HepG2 (cell line): Measurements from ENCODE around the gene EFNA2. TPM values are rescaled to one million over a fixed set of nuclear protein-coding genes. Genes with fewer than 3 reads are reported as not detected.
A peak's percentile ranks its signal among the peaks of the same experiment; 100 is the strongest.

Experiments used
- DBP ChIP-seq: sonication (generic); formaldehyde crosslinking; IDR thresholded peaks from 2 replicates; pipeline ENCODE4 v1.4.0; 2020; ENCODE audit warnings: missing genetic modification reagents; ENCODE audit errors: not compliant biosample characterization
- ISL2 ChIP-seq: sonication (generic); formaldehyde crosslinking; IDR thresholded peaks from 2 replicates; pipeline ENCODE4 v1.5.0; 2020; ENCODE audit warnings: missing genetic modification reagents
- MATR3 ChIP-seq: sonication (generic); formaldehyde crosslinking; IDR thresholded peaks from 2 replicates; pipeline ENCODE4 v1.4.0; 2020; ENCODE audit warnings: missing genetic modification reagents
- MBNL3 ChIP-seq: fragments of 250-450 bp; sonication (Bioruptor Pico); conservative IDR thresholded peaks from 2 replicates; pipeline ENCODE4 v1.8.0; 2022; ENCODE audit warnings: mild to moderate bottlenecking, inconsistent platforms
- MXD1 ChIP-seq: sonication (generic); formaldehyde crosslinking; IDR thresholded peaks from 2 replicates; pipeline ENCODE4 v1.4.0; 2020; ENCODE audit warnings: mild to moderate bottlenecking, missing genetic modification reagents
- NFE2L1 ChIP-seq: sonication (generic); formaldehyde crosslinking; IDR thresholded peaks from 2 replicates; pipeline ENCODE4 v1.4.0; 2020; ENCODE audit warnings: missing genetic modification reagents, mild to moderate bottlenecking, borderline replicate concordance
- NFYC ChIP-seq: IDR thresholded peaks from 2 replicates; pipeline ENCODE4 v1.6.1; 2016; ENCODE audit warnings: missing genetic modification reagents, missing compliant biosample characterization
- NR2C2 ChIP-seq: sonication (generic); formaldehyde crosslinking; IDR thresholded peaks from 2 replicates; pipeline ENCODE4 v1.4.0; 2020; ENCODE audit warnings: missing genetic modification reagents, mild to moderate bottlenecking, moderate library complexity, borderline replicate concordance
- PAX8 ChIP-seq: sonication (generic); formaldehyde crosslinking; IDR thresholded peaks from 2 replicates; pipeline ENCODE4 v1.8.0; 2022; ENCODE audit warnings: mild to moderate bottlenecking, missing genetic modification reagents, borderline replicate concordance
- RBFOX2 ChIP-seq: fragments of 200-400 bp; formaldehyde crosslinking; IDR thresholded peaks from 2 replicates; pipeline ENCODE4 v1.6.1; 2017; ENCODE audit warnings: low read depth, mild to moderate bottlenecking, low read length
- REPIN1 ChIP-seq: sonication (generic); formaldehyde crosslinking; IDR thresholded peaks from 2 replicates; pipeline ENCODE4 v1.8.0; 2022; ENCODE audit warnings: missing genetic modification reagents, low read depth, mild to moderate bottlenecking, borderline replicate concordance
- RFXANK ChIP-seq: IDR thresholded peaks from 2 replicates; pipeline ENCODE4 v1.6.1; 2016
- SAP130 ChIP-seq: IDR thresholded peaks from 2 replicates; pipeline ENCODE4 v1.6.1; 2016; ENCODE audit warnings: low read depth
- SIX1 ChIP-seq: sonication (generic); formaldehyde crosslinking; IDR thresholded peaks from 2 replicates; pipeline ENCODE4 v1.4.0; 2020; ENCODE audit warnings: missing genetic modification reagents, borderline replicate concordance
- TEAD3 ChIP-seq: optimal IDR thresholded peaks from 2 replicates; pipeline ENCODE3; 2016; ENCODE audit warnings: borderline replicate concordance
- TOPORS ChIP-seq: sonication (generic); formaldehyde crosslinking; IDR thresholded peaks from 2 replicates; pipeline ENCODE4 v1.8.0; 2023; ENCODE audit warnings: mild to moderate bottlenecking, missing genetic modification reagents
- ZNF180 ChIP-seq: sonication (generic); formaldehyde crosslinking; IDR thresholded peaks from 2 replicates; pipeline ENCODE4 v1.4.0; 2020; ENCODE audit warnings: low read depth, missing genetic modification reagents, borderline replicate concordance
- ZNF264 ChIP-seq: sonication (generic); formaldehyde crosslinking; IDR thresholded peaks from 2 replicates; pipeline ENCODE4 v1.4.0; 2020; ENCODE audit warnings: missing genetic modification reagents
- ZNF331 ChIP-seq: sonication (generic); formaldehyde crosslinking; IDR thresholded peaks from 2 replicates; pipeline ENCODE4 v1.4.0; 2020; ENCODE audit warnings: missing genetic modification reagents
- ZNF790 ChIP-seq: sonication (generic); formaldehyde crosslinking; IDR thresholded peaks from 2 replicates; pipeline ENCODE4 v1.8.0; 2022; ENCODE audit warnings: missing genetic modification reagents, mild to moderate bottlenecking, borderline replicate concordance
- ZNF839 ChIP-seq: sonication (generic); formaldehyde crosslinking; IDR thresholded peaks from 2 replicates; pipeline ENCODE4 v1.4.0; 2020; ENCODE audit warnings: missing genetic modification reagents, mild to moderate bottlenecking, borderline replicate concordance
- polyA plus RNA-seq, 8 experiments: library from polyadenylated mRNA; depleted of rRNA in 3 of 8; stranded (reverse) in 7 of 8; unstranded in 1 of 8; fragments of >200 nt; fragmentation: Illumina TruSeq in 4 of 8; extraction: Trizol in 4 of 8; gene quantifications; 2 replicates each; pipeline versions ENCODE4 v1.2.1 to v1.2.3, GENCODE V29; 2011 to 2016; ENCODE audit warnings: low read depth in 4 of 8, missing spikeins in 1 of 8, mixed read lengths in 1 of 8; ENCODE audit not compliant: insufficient read depth in 1 of 8
- total RNA-seq, 5 experiments: library from RNA; depleted of rRNA; stranded (reverse); fragments of >200 nt; fragmentation: Illumina TruSeq; extraction: Trizol; gene quantifications; 2 replicates each; pipeline ENCODE4 v1.2.3, GENCODE V29; 2016; ENCODE audit warnings: low read depth in 1 of 5
- TF ChIP-seq, protein P1 (sequence below): sonication (generic); formaldehyde crosslinking; IDR thresholded peaks from 2 replicates; pipeline ENCODE4 v1.8.0; 2022; ENCODE audit warnings: mild to moderate bottlenecking, missing genetic modification reagents; ENCODE audit not compliant: insufficient replicate concordance
- TF ChIP-seq, protein P2 (sequence below): sonication (generic); formaldehyde crosslinking; IDR thresholded peaks from 2 replicates; pipeline ENCODE4 v1.9.0; 2021; ENCODE audit warnings: missing genetic modification reagents, borderline replicate concordance
- TF ChIP-seq, protein P3 (sequence below): sonication (generic); formaldehyde crosslinking; IDR thresholded peaks from 2 replicates; pipeline ENCODE4 v1.4.0; 2020; ENCODE audit warnings: missing genetic modification reagents

EFNA2 gene
- total and polyA plus RNA-seq, 2 of the 13 experiments (the other 11 are each of a cell fraction or from before 2014, with no cell fraction given), result 6.0 to 9.9 TPM

GRCh38 chr19:1249298-1249989, 36.2 kb upstream of the EFNA2 start (continued):
- TF ChIP-seq MXD1 (CRISPR knock-in tag), result peak; percentile 27; the same call in 1 of the 2 replicates
- no peak for TF ChIP-seq MBNL3 (CRISPR knock-in tag)
- TF ChIP-seq TOPORS (CRISPR knock-in tag), result peak; percentile 60; the same call in 1 of the 2 replicates
- peak; percentile 83 for TF ChIP-seq SAP130 (CRISPR knock-in tag)
- no peak for TF ChIP-seq SIX1 (CRISPR knock-in tag)
- no peak; the same call in 1 of the 2 replicates for TF ChIP-seq RFXANK (CRISPR knock-in tag)
- TF ChIP-seq DBP (CRISPR knock-in tag), result no peak
- TF ChIP-seq ISL2 (CRISPR knock-in tag), result 0 out of 2 replicates have a peak, but pooled peaks have one; percentile 10
- TF ChIP-seq MATR3, result no peak
- TF ChIP-seq, protein P1, sequence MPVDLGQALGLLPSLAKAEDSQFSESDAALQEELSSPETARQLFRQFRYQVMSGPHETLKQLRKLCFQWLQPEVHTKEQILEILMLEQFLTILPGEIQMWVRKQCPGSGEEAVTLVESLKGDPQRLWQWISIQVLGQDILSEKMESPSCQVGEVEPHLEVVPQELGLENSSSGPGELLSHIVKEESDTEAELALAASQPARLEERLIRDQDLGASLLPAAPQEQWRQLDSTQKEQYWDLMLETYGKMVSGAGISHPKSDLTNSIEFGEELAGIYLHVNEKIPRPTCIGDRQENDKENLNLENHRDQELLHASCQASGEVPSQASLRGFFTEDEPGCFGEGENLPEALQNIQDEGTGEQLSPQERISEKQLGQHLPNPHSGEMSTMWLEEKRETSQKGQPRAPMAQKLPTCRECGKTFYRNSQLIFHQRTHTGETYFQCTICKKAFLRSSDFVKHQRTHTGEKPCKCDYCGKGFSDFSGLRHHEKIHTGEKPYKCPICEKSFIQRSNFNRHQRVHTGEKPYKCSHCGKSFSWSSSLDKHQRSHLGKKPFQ (CRISPR knock-in tag), result no peak
- no peak for TF ChIP-seq ZNF180
- 0 out of 2 replicates have a peak, but pooled peaks have one; percentile 38 for TF ChIP-seq ZNF331 (CRISPR knock-in tag)
- 0 out of 2 replicates have a peak, but pooled peaks have one; percentile 20 for TF ChIP-seq PAX8 (CRISPR knock-in tag)
- TF ChIP-seq NR2C2 (CRISPR knock-in tag), result 0 out of 2 replicates have a peak, but pooled peaks have one; percentile 21
- peak; percentile 13 for TF ChIP-seq TEAD3 (CRISPR knock-in tag)
- 0 out of 2 replicates have a peak, but pooled peaks have one; percentile 6 for TF ChIP-seq REPIN1
- peak; percentile 68; the same call in 1 of the 2 replicates for TF ChIP-seq ZNF790
- TF ChIP-seq ZNF839 (CRISPR knock-in tag), result no peak
- peak; percentile 31; the same call in 1 of the 2 replicates for TF ChIP-seq NFYC (CRISPR knock-in tag)
- TF ChIP-seq RBFOX2, result peak; percentile 95
- no peak for TF ChIP-seq NFE2L1 (CRISPR knock-in tag)
- TF ChIP-seq, protein P2, sequence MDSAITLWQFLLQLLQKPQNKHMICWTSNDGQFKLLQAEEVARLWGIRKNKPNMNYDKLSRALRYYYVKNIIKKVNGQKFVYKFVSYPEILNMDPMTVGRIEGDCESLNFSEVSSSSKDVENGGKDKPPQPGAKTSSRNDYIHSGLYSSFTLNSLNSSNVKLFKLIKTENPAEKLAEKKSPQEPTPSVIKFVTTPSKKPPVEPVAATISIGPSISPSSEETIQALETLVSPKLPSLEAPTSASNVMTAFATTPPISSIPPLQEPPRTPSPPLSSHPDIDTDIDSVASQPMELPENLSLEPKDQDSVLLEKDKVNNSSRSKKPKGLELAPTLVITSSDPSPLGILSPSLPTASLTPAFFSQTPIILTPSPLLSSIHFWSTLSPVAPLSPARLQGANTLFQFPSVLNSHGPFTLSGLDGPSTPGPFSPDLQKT (CRISPR knock-in tag), result no peak
- TF ChIP-seq, protein P3, sequence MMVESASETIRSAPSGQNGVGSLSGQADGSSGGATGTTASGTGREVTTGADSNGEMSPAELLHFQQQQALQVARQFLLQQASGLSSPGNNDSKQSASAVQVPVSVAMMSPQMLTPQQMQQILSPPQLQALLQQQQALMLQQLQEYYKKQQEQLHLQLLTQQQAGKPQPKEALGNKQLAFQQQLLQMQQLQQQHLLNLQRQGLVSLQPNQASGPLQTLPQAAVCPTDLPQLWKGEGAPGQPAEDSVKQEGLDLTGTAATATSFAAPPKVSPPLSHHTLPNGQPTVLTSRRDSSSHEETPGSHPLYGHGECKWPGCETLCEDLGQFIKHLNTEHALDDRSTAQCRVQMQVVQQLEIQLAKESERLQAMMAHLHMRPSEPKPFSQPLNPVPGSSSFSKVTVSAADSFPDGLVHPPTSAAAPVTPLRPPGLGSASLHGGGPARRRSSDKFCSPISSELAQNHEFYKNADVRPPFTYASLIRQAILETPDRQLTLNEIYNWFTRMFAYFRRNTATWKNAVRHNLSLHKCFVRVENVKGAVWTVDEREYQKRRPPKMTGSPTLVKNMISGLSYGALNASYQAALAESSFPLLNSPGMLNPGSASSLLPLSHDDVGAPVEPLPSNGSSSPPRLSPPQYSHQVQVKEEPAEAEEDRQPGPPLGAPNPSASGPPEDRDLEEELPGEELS, result no peak
- TF ChIP-seq ZNF264 (CRISPR knock-in tag), result no peak
